Tibial nerve (tissue), 4 donors: ENCODE data around the gene SLC2A8. TPM values are rescaled to one million over a fixed set of nuclear protein-coding genes. Genes with fewer than 3 reads are reported as not detected.

Experiments
- DNase-seq, 2 donors: peaks; one replicate each; pipeline ENCODE4 v3.0.0-alpha.2; 2019; ENCODE audit warnings: low spot score in 2 of 2
- H3K27ac ChIP-seq, 4 donors: fragments of 200-600 bp; sonication (generic) in 3 of 4; one replicate each; pipeline ENCODE4 v1.5.1; 2017 to 2019; ENCODE audit warnings: mild to moderate bottlenecking in 1 of 4
- H3K27me3 ChIP-seq, 2 donors: fragments of 200-600 bp; sonication (generic) in 1 of 2; one replicate each; pipeline versions ENCODE4 v1.5.1 to v1.6.0; 2017 to 2019
- H3K36me3 ChIP-seq, 3 donors: fragments of 200-600 bp; sonication (generic); one replicate each; pipeline ENCODE4 v1.5.1; 2018 to 2019
- H3K4me1 ChIP-seq, 4 donors: fragments of 200-600 bp; sonication (generic) in 3 of 4; one replicate each; pipeline ENCODE4 v1.5.1; 2017 to 2019
- H3K4me3 ChIP-seq, 4 donors: fragments of 200-600 bp; sonication (generic) in 3 of 4; one replicate each; pipeline ENCODE4 v1.5.1; 2017 to 2019; ENCODE audit warnings: mild to moderate bottlenecking in 1 of 4, moderate library complexity in 1 of 4
- H3K9me3 ChIP-seq, 4 donors: fragments of 200-600 bp; sonication (generic) in 3 of 4; one replicate each; pipeline ENCODE4 v1.5.1; 2017 to 2019
- CTCF ChIP-seq, 5 experiments: fragments of 200-600 bp in 3 of 5; fragments of 450-650 bp in 2 of 5; sonication (generic) in 3 of 5; IDR thresholded peaks; one replicate each; pipeline ENCODE4 v1.5.1; 2016 to 2019; ENCODE audit warnings: antibody characterized with exemption in 5 of 5, mild to moderate bottlenecking in 3 of 5, moderate library complexity in 2 of 5
- EP300 ChIP-seq, 2 donors: sonication (generic); formaldehyde crosslinking; IDR thresholded peaks; one replicate each; pipeline ENCODE4 v1.6.1; 2017; ENCODE audit warnings: antibody characterized with exemption in 2 of 2, mild to moderate bottlenecking in 1 of 2
- POLR2A ChIP-seq, 2 donors: fragments of 450-650 bp; IDR thresholded peaks; one replicate each; pipeline ENCODE4 v1.6.1; 2017; ENCODE audit warnings: antibody characterized with exemption in 2 of 2, mild to moderate bottlenecking in 2 of 2, moderate library complexity in 2 of 2
- WGBS, 2 donors: methylation state at CpG; one replicate each; pipeline ENCODE4 v1.1.5; 2018; 5-methylcytosine and 5-hydroxymethylcytosine counted together
- total RNA-seq, 4 donors: library from RNA; depleted of rRNA; stranded (reverse); fragments of >200 nt; gene quantifications; one replicate each; pipeline ENCODE4 v1.1.0, GENCODE V29; 2016

SLC2A8 gene
- total RNA-seq, 4 donors from 2014 or later: 30.4 to 46.2 (median 31.7) TPM

- peak overlapping the region in 1 of 4 donors; percentile 53 for H3K27ac ChIP-seq
- TF ChIP-seq CTCF (IDR thresholded peaks at IDR 0.05): no peak
- TF ChIP-seq POLR2A (IDR thresholded peaks at IDR 0.05): no peak
- TF ChIP-seq EP300 (IDR thresholded peaks at IDR 0.05): no peak
- DNase-seq: no peak
- no peaks in the 10 kb centered on the region for H3K27me3 ChIP-seq
- H3K9me3 ChIP-seq: no peaks in the 10 kb centered on the region
- peak overlapping the region in 2 of 4 donors; percentile 41 to 55 for H3K4me3 ChIP-seq
- H3K36me3 ChIP-seq: peaks cover 0 to 22% (median 0%) of the 10 kb centered on the region in 3 donors
- H3K4me1 ChIP-seq: peaks cover 0 to 25% (median 13%) of the 10 kb centered on the region in 4 donors
- 75 to 85% methylated on average over 7 of the region's 7 CpGs for WGBS, 2 donors
Observed at GRCh38 chr9:127395497-127396252, 1.3 kb upstream of the SLC2A8 start.

- peak overlapping the region in 3 of 4 donors; percentile 53 to 77 (median 66) for H3K27ac ChIP-seq
- peaks cover 0 to 25% (median 13%) of the 10 kb centered on the region in 4 donors for H3K4me1 ChIP-seq
- peaks cover 0 to 24% (median 0%) of the 10 kb centered on the region in 3 donors for H3K36me3 ChIP-seq
- no peak for TF ChIP-seq CTCF (IDR thresholded peaks at IDR 0.05)
- TF ChIP-seq POLR2A (IDR thresholded peaks at IDR 0.05): no peak
- TF ChIP-seq EP300 (IDR thresholded peaks at IDR 0.05): no peak
- H3K4me3 ChIP-seq: peak overlapping the region; percentile 40 to 90 (median 48)
- no peaks in the 10 kb centered on the region for H3K27me3 ChIP-seq
- no peak for DNase-seq
- H3K9me3 ChIP-seq: no peaks in the 10 kb centered on the region
- 8 to 11% methylated on average over 8 to 24 of the region's 27 CpGs for WGBS, 2 donors
Observed at GRCh38 chr9:127396253-127396807, 639 bp upstream of the SLC2A8 start.

- Histone ChIP-seq H3K27me3 (no peaks in the 10 kb centered on the region), H3K4me3 (peak overlapping the region; percentile 61 to 98 (median 85)), H3K9me3 (no peaks in the 10 kb centered on the region), H3K27ac (peak overlapping the region; percentile 72 to 89 (median 87)), H3K36me3 (peaks cover 0 to 31% (median 0%) of the 10 kb centered on the region in 3 donors), H3K4me1 (peaks cover 0 to 25% (median 13%) of the 10 kb centered on the region in 4 donors)
- peak in 1 of 2 donors; percentile 27 for DNase-seq
- 0 to 1% methylated on average over 19 to 21 of the region's 55 CpGs for WGBS, 2 donors
- TF ChIP-seq CTCF (IDR thresholded peaks at IDR 0.05) (peak; percentile 22 to 53 (median 40)), POLR2A (IDR thresholded peaks at IDR 0.05) (no peak)
Observed at GRCh38 chr9:127397646-127398274, 791 bp downstream of the SLC2A8 start.

DNA sequence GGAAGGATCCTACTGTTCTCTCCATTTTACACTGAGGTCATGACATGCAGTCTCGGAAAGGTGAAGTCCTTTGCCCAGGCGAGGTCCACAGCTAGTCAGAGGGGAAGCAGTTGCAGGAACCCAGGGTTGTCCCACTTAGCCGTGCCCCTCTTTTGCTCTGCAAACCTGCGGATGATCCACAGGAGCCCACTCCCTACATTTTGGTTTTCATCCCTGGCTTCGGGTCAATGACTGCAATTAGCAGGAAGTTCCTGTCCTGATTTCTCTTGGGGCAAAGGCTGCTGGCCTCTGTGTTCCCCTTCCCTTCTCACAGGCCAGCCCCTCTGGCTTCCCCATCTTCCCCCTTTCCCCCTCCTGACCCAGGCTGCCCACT, 1.3 kb downstream of the SLC2A8 start:
- no peaks in the 10 kb centered on the region for H3K27me3 ChIP-seq
- H3K27ac ChIP-seq: peak overlapping the region in 1 of 4 donors; percentile 86
- H3K9me3 ChIP-seq: no peaks in the 10 kb centered on the region
- peak overlapping the region; percentile 61 to 98 (median 85) for H3K4me3 ChIP-seq
- DNase-seq: no peak
- peaks cover 0 to 25% (median 13%) of the 10 kb centered on the region in 4 donors for H3K4me1 ChIP-seq
- 29 to 40% methylated on average over 5 of the region's 5 CpGs for WGBS, 2 donors
- peaks cover 0 to 33% (median 0%) of the 10 kb centered on the region in 3 donors for H3K36me3 ChIP-seq
- TF ChIP-seq POLR2A (IDR thresholded peaks at IDR 0.05) (no peak), CTCF (IDR thresholded peaks at IDR 0.05) (peak in 3 of 5 experiments; percentile 0 to 4 (median 1)), EP300 (IDR thresholded peaks at IDR 0.05) (no peak)
